HCT116 (cell line): Measurements from ENCODE around the gene UBE2V1. TPM values are rescaled to one million over a fixed set of nuclear protein-coding genes. Genes with fewer than 3 reads are reported as not detected.

Experiments
- ATAC-seq: fragments of 200-7000 bp; cut with Tn5 transposase; 2 replicates; pipeline ENCODE4 v1.9.1; 2020; ENCODE audit warnings: mild to moderate bottlenecking, moderate library complexity
- BruUV-seq: library from RNA; stranded (reverse); fragments of 400-500 nt; replicated peaks from 2 replicates; lab custom pipeline; 2021; lab: Mats Ljungman, UMichigan
- CTCF ChIA-PET: fragments of 300-600 bp; sonication (Branson Sonifier 250); formaldehyde crosslinking; loops from one replicate; lab custom pipeline; 2021; ENCODE audit warnings: antibody characterized with exemption; lab: Charles Lee
- POLR2A ChIA-PET: fragments of 300-600, 350-600 bp; sonication (Branson Sonifier 250); formaldehyde crosslinking; loops from one replicate; lab custom pipeline; 2021; ENCODE audit warnings: antibody characterized with exemption; lab: Charles Lee
- RAD21 ChIA-PET, 2 experiments: fragments of 300-600 bp; sonication (Branson Sonifier 250); formaldehyde crosslinking; loops; one replicate each; lab custom pipeline; 2023; ENCODE audit warnings: low total read pairs in 2 of 2; ENCODE audit not compliant: uncharacterized antibody in 2 of 2, unreplicated experiment in 2 of 2, low non-redundant PET in 1 of 2; lab: Charles Lee
- DNase-seq: peaks from one replicate; pipeline ENCODE4 v3.0.0-alpha.2; 2010; ENCODE audit warnings: low read depth, low spot score
- H2AFZ ChIP-seq: fragments of 200-600 bp; shearing (Covaris generic), sonication (generic); 2 replicates; pipeline ENCODE4 v1.6.1; 2017; ENCODE audit warnings: low read depth, mixed run types, mixed read lengths, antibody characterized with exemption, low read length; ENCODE audit not compliant: poor library complexity, severe bottlenecking
- H3K27ac ChIP-seq: 2 replicates; pipeline ENCODE4 v1.5.1; 2012; ENCODE audit warnings: low read depth, low read length
- H3K27me3 ChIP-seq: fragments of 200-600 bp; sonication (generic); 2 replicates; pipeline ENCODE4 v1.6.1; 2016; ENCODE audit warnings: mixed run types, low read length, mixed read lengths; ENCODE audit not compliant: insufficient read depth
- H3K36me3 ChIP-seq, 2 experiments: fragments of 200-500 bp in 1 of 2; fragments of 200-600 bp in 1 of 2; sonication (Bioruptor generic) in 1 of 2; sonication (generic) in 1 of 2; 2 replicates each; pipeline versions ENCODE4 v1.5.1 to v1.6.1; 2014 to 2016; ENCODE audit warnings: low read length in 2 of 2, inconsistent platforms in 1 of 2, mixed read lengths in 1 of 2, mixed run types in 1 of 2; ENCODE audit not compliant: insufficient read depth in 2 of 2, control insufficient read depth in 1 of 2
- H3K4me1 ChIP-seq, 2 experiments: fragments of 200-600 bp in 1 of 2; sonication (generic) in 1 of 2; 2 replicates each; pipeline versions ENCODE4 v1.5.1 to v1.6.1; 2012 to 2017; ENCODE audit warnings: low read length in 2 of 2, inconsistent platforms in 1 of 2, mild to moderate bottlenecking in 1 of 2, mixed read lengths in 1 of 2, mixed run types in 1 of 2, moderate library complexity in 1 of 2; ENCODE audit not compliant: insufficient read depth in 2 of 2, control insufficient read depth in 1 of 2
- H3K4me2 ChIP-seq: fragments of 200-600 bp; sonication (generic); 2 replicates; pipeline ENCODE4 v1.6.1; 2017; ENCODE audit warnings: mixed run types, low read length, mixed read lengths
- H3K4me3 ChIP-seq, 2 experiments: fragments of 200-600 bp in 1 of 2; sonication (generic) in 1 of 2; replicated peaks in 1 of 2; 2 replicates each; pipeline ENCODE4 v1.5.1; 2011 to 2016; ENCODE audit warnings: low read length in 2 of 2, control low read depth in 1 of 2, low read depth in 1 of 2, mild to moderate bottlenecking in 1 of 2, mixed read lengths in 1 of 2, mixed run types in 1 of 2
- H3K79me2 ChIP-seq: fragments of 200-600 bp; sonication (generic); 2 replicates; pipeline ENCODE4 v1.6.1; 2017; ENCODE audit warnings: mild to moderate bottlenecking, mixed run types, low read length, moderate library complexity, mixed read lengths; ENCODE audit not compliant: insufficient read depth
- H3K9ac ChIP-seq: fragments of 200-600 bp; sonication (generic); 2 replicates; pipeline ENCODE4 v1.6.1; 2016; ENCODE audit warnings: low read length, mixed read lengths
- H3K9me2 ChIP-seq: fragments of 200-600 bp; sonication (generic), shearing (Covaris generic); 2 replicates; pipeline ENCODE4 v1.6.1; 2017; ENCODE audit warnings: mixed run types, mild to moderate bottlenecking, moderate library complexity; ENCODE audit not compliant: insufficient read depth
- H3K9me3 ChIP-seq, 2 experiments: fragments of 200-500 bp in 1 of 2; fragments of 200-600 bp in 1 of 2; sonication (Bioruptor generic) in 1 of 2; sonication (generic) in 1 of 2; 2 replicates each; pipeline ENCODE4 v1.6.1; 2014 to 2017; ENCODE audit warnings: low read length in 2 of 2, mixed read lengths in 2 of 2, inconsistent platforms in 1 of 2, low read depth in 1 of 2, mild to moderate bottlenecking in 1 of 2, mixed run types in 1 of 2, moderate library complexity in 1 of 2; ENCODE audit not compliant: control insufficient read depth in 1 of 2, insufficient read depth in 1 of 2
- H4K20me1 ChIP-seq: fragments of 200-600 bp; sonication (generic), shearing (Covaris generic); 2 replicates; pipeline ENCODE4 v1.6.1; 2017; ENCODE audit warnings: mixed run types, mild to moderate bottlenecking, moderate library complexity; ENCODE audit not compliant: insufficient read depth
- ATF3 ChIP-seq: IDR thresholded peaks from 2 replicates; pipeline ENCODE4 v1.6.1; 2012
- CEBPB ChIP-seq: IDR thresholded peaks from 2 replicates; pipeline ENCODE4 v1.6.1; 2012; ENCODE audit warnings: low read depth
- CTCF ChIP-seq, 3 experiments: fragments of 200-600 bp in 1 of 3; sonication (generic) in 1 of 3; IDR thresholded peaks in 2 of 3; conservative IDR thresholded peaks in 1 of 3; 2 replicates each; pipeline ENCODE4 v1.5.1; 2012 to 2017; ENCODE audit warnings: low read depth in 2 of 3, low read length in 2 of 3, antibody characterized with exemption in 1 of 3, borderline replicate concordance in 1 of 3, control low read depth in 1 of 3, mild to moderate bottlenecking in 1 of 3, mixed read lengths in 1 of 3, mixed run types in 1 of 3, moderate library complexity in 1 of 3; ENCODE audit not compliant: insufficient read depth in 1 of 3
- EGR1 ChIP-seq: IDR thresholded peaks from 2 replicates; pipeline ENCODE4 v1.6.1; 2012; ENCODE audit warnings: low read depth
- ELF1 ChIP-seq: IDR thresholded peaks from 2 replicates; pipeline ENCODE4 v1.6.1; 2012; ENCODE audit warnings: low read depth, borderline replicate concordance
- EZH2 ChIP-seq: fragments of 200-600 bp; sonication (generic); IDR thresholded peaks from 2 replicates; pipeline ENCODE4 v1.6.1; 2017; ENCODE audit warnings: antibody characterized with exemption, mixed run types
- EZH2phosphoT487 ChIP-seq: fragments of 200-600 bp; IDR thresholded peaks from 2 replicates; pipeline ENCODE4 v1.6.1; 2018; ENCODE audit warnings: antibody characterized with exemption, borderline replicate concordance
- JUND ChIP-seq: IDR thresholded peaks from 2 replicates; pipeline ENCODE4 v1.6.1; 2012
- MAX ChIP-seq: IDR thresholded peaks from 2 replicates; pipeline ENCODE4 v1.6.1; 2012
- POLR2A ChIP-seq: IDR thresholded peaks from 2 replicates; pipeline ENCODE4 v1.7.0; 2011; ENCODE audit warnings: borderline replicate concordance; ENCODE audit not compliant: insufficient read depth, insufficient read length; ENCODE audit errors: extremely low read depth
- POLR2AphosphoS5 ChIP-seq: IDR thresholded peaks from 2 replicates; pipeline ENCODE4 v1.6.1; 2011; ENCODE audit warnings: mild to moderate bottlenecking, low read depth, low read length, moderate library complexity
- REST ChIP-seq: IDR thresholded peaks from 2 replicates; pipeline ENCODE4 v1.6.1; 2012; ENCODE audit warnings: low read depth
- SP1 ChIP-seq: IDR thresholded peaks from 2 replicates; pipeline ENCODE4 v1.6.1; 2012; ENCODE audit warnings: low read depth
- SRF ChIP-seq: IDR thresholded peaks from 2 replicates; pipeline ENCODE4 v1.6.1; 2012; ENCODE audit warnings: low read depth
- TCF7L2 ChIP-seq: IDR thresholded peaks from 2 replicates; pipeline ENCODE4 v1.7.0; 2011; ENCODE audit warnings: borderline replicate concordance, inconsistent platforms; ENCODE audit not compliant: insufficient read depth, insufficient read length; ENCODE audit errors: extremely low read depth
- YY1 ChIP-seq: IDR thresholded peaks from 2 replicates; pipeline ENCODE4 v1.6.1; 2011; ENCODE audit warnings: low read length, low read depth, moderate library complexity, mild to moderate bottlenecking; ENCODE audit not compliant: insufficient replicate concordance; ENCODE audit errors: extremely low read depth
- ZFX ChIP-seq: fragments of 450-650 bp; IDR thresholded peaks from 2 replicates; pipeline ENCODE4 v1.6.1; 2017
- ZNF274 ChIP-seq: fragments of 200-500 bp; sonication (Bioruptor generic); IDR thresholded peaks from 2 replicates; pipeline ENCODE4 v1.6.1; 2014; ENCODE audit warnings: mild to moderate bottlenecking, low read depth, low read length, inconsistent platforms
- intact Hi-C: fragments of 100-400 bp; cut with micrococcal nuclease; formaldehyde crosslinking; loops from 2 replicates; pipeline ENCODE4 v1.10.0; 2022
- total RNA-seq: library from RNA; stranded (reverse); gene quantifications from one replicate; pipeline ENCODE4 v1.2.1, GENCODE V29; 2021; ENCODE audit not compliant: unreplicated experiment

UBE2V1 gene
- total RNA-seq, 1 experiment from 2014 or later: 114 TPM

GRCh38 chr20:50037123-50037522, 75.8 kb downstream of the UBE2V1 start:
- Histone ChIP-seq H3K9me3 (no peaks in the 10 kb centered on the region), H3K4me2 (no peak overlapping the region), H4K20me1 (no peaks in the 10 kb centered on the region), H2AFZ (no peak overlapping the region), H3K27me3 (no peaks in the 10 kb centered on the region), H3K4me1 (peaks cover 5 to 16% of the 10 kb centered on the region in 2 experiments; a peak in 2 of 4 replicates), H3K36me3 (no peaks in the 10 kb centered on the region), H3K79me2 (no peaks in the 10 kb centered on the region), H3K9me2 (no peaks in the 10 kb centered on the region), H3K4me3 (no peak overlapping the region), H3K27ac (no peak overlapping the region), H3K9ac (no peak overlapping the region)
- no TSS peak for BruUV-seq
- TF ChIP-seq CEBPB (no peak), ATF3 (no peak), MAX (no peak), EGR1 (no peak), ELF1 (no peak), REST (no peak), ZFX (no peak), TCF7L2 (no peak), EZH2phosphoT487 (no peak), POLR2AphosphoS5 (no peak), EZH2 (no peak), SP1 (no peak), POLR2A (no peak), SRF (no peak), YY1 (no peak), ZNF274 (no peak), CTCF (IDR thresholded peaks at IDR 0.05 in 2 of 3, conservative IDR thresholded peaks at IDR 0.05 in 1 of 3; ENCODE audit: borderline replicate concordance in 1 of 3, insufficient read depth in 1 of 3, low read depth in 2 of 3, low read length in 2 of 3) (no peak), JUND (no peak)
- POLR2A ChIA-PET: interaction anchor here (0.7 kb wide), 1 partner anchor 101 kb away, joined by 3 read pairs; the partner anchor contains the start of gene RNF114
- ATAC-seq: no peak
- no peak for DNase-seq
- CTCF ChIA-PET: no interaction called here
- RAD21 ChIA-PET: no interaction called here
- intact Hi-C loops: no loop called here
